Ishikawa (cell line): ENCODE results near the gene PCED1A.

Source experiments
- CEBPB ChIP-seq: IDR thresholded peaks from 2 replicates; pipeline ENCODE4 v1.6.1; 2012
- CREB1 ChIP-seq: IDR thresholded peaks from 2 replicates; pipeline ENCODE4 v1.6.1; 2012; ENCODE audit warnings: low read depth
- EGR1 ChIP-seq: IDR thresholded peaks from 2 replicates; pipeline ENCODE4 v1.6.1; 2012
- EP300 ChIP-seq: IDR thresholded peaks from 2 replicates; pipeline ENCODE4 v1.6.1; 2012; ENCODE audit warnings: borderline replicate concordance
- FOXM1 ChIP-seq: IDR thresholded peaks from 2 replicates; pipeline ENCODE4 v1.6.1; 2012; ENCODE audit warnings: low read depth, borderline replicate concordance
- MAX ChIP-seq: IDR thresholded peaks from 2 replicates; pipeline ENCODE4 v1.6.1; 2012
- NFIC ChIP-seq: IDR thresholded peaks from 2 replicates; pipeline ENCODE4 v1.6.1; 2012
- RAD21 ChIP-seq: IDR thresholded peaks from 2 replicates; pipeline ENCODE4 v1.6.1; 2012; ENCODE audit warnings: low read depth
- REST ChIP-seq: IDR thresholded peaks from 2 replicates; pipeline ENCODE4 v1.6.1; 2012; ENCODE audit warnings: low read depth, mild to moderate bottlenecking
- TAF1 ChIP-seq: IDR thresholded peaks from 2 replicates; pipeline ENCODE4 v1.6.1; 2012; ENCODE audit warnings: low read depth, mild to moderate bottlenecking
- TCF12 ChIP-seq: IDR thresholded peaks from 2 replicates; pipeline ENCODE4 v1.6.1; 2012; ENCODE audit warnings: low read depth
- TEAD4 ChIP-seq: IDR thresholded peaks from 2 replicates; pipeline ENCODE4 v1.6.1; 2012
- USF1 ChIP-seq: IDR thresholded peaks from 2 replicates; pipeline ENCODE4 v1.6.1; 2012
- YY1 ChIP-seq: IDR thresholded peaks from 2 replicates; pipeline ENCODE4 v1.6.1; 2012; ENCODE audit warnings: low read depth
- ZBTB7A ChIP-seq: IDR thresholded peaks from 2 replicates; pipeline ENCODE4 v1.6.1; 2012; ENCODE audit warnings: low read depth

Gene PCED1A

GRCh38 chr20:2872459-2873009, 32.1 kb upstream of the PCED1A start:
- TF ChIP-seq ZBTB7A (peak; percentile 75; the same call in 1 of the 2 replicates), MAX (peak; percentile 61), TCF12 (0 out of 2 replicates have a peak, but pooled peaks have one; percentile 28), NFIC (no peak), TAF1 (no peak; the same call in 1 of the 2 replicates), RAD21 (no peak), CREB1 (no peak)

GRCh38 chr20:2871661-2872458, 31.4 kb upstream of the PCED1A start:
- TF ChIP-seq EP300 (no peak), MAX (no peak), EGR1 (no peak), REST (no peak), RAD21 (no peak), CEBPB (no peak), NFIC (no peak), TAF1 (no peak), USF1 (no peak), TCF12 (no peak), YY1 (no peak), CREB1 (no peak), ZBTB7A (no peak), TEAD4 (no peak), FOXM1 (no peak)

GRCh38 chr20:2871111-2871465, 30.6 kb upstream of the PCED1A start:
- TF ChIP-seq YY1 (no peak), USF1 (no peak)

- TF ChIP-seq RAD21 (no peak), FOXM1 (no peak)
Observed at GRCh38 chr20:2869381-2869780, 28.9 kb upstream of the PCED1A start.

GRCh38 chr20:2867081-2867864, 26.8 kb upstream of the PCED1A start:
- no peak for TF ChIP-seq TCF12
- TF ChIP-seq NFIC = peak; percentile 22; the same call in 1 of the 2 replicates

- TF ChIP-seq RAD21 (no peak), FOXM1 (no peak), TEAD4 (no peak), TCF12 (no peak), YY1 (no peak), REST (no peak), NFIC (no peak), ZBTB7A (no peak), MAX (no peak), TAF1 (no peak), CREB1 (no peak), EP300 (no peak), CEBPB (no peak)
Observed at GRCh38 chr20:2866236-2866635, 25.8 kb upstream of the PCED1A start.
